Mesendoderm (in vitro differentiated cells): ENCODE results near the gene SMIM24.

Source experiments
- DNase-seq: peaks from one replicate; pipeline ENCODE4 v3.0.0; 2013
- H2AK5ac ChIP-seq: 2 replicates; pipeline ENCODE4 v1.6.1; 2013; ENCODE audit warnings: low read length, inconsistent platforms
- H2BK120ac ChIP-seq: 2 replicates; pipeline ENCODE4 v1.6.1; 2013; ENCODE audit warnings: low read depth, mild to moderate bottlenecking, low read length, moderate library complexity, mixed read lengths
- H2BK15ac ChIP-seq: replicated peaks from 2 replicates; pipeline ENCODE4 v1.6.1; 2013; ENCODE audit warnings: low read depth, mild to moderate bottlenecking, moderate library complexity
- H2BK5ac ChIP-seq: 2 replicates; pipeline ENCODE4 v1.6.1; 2013; ENCODE audit warnings: low read length, inconsistent platforms
- H3K18ac ChIP-seq: 2 replicates; pipeline ENCODE4 v1.6.1; 2013; ENCODE audit warnings: mild to moderate bottlenecking, low read length, mixed read lengths
- H3K23ac ChIP-seq: one replicate; pipeline ENCODE4 v1.6.1; 2013; ENCODE audit warnings: low read length
- H3K27ac ChIP-seq: 2 replicates; pipeline ENCODE4 v1.5.1; 2013; ENCODE audit warnings: low read depth, mild to moderate bottlenecking, inconsistent platforms, low read length, moderate library complexity
- H3K27me3 ChIP-seq: 2 replicates; pipeline ENCODE4 v1.6.1; 2013; ENCODE audit warnings: low read length, control low read depth, mild to moderate bottlenecking, inconsistent platforms; ENCODE audit not compliant: insufficient read depth, poor library complexity
- H3K36me3 ChIP-seq: 2 replicates; pipeline ENCODE4 v1.6.1; 2013; ENCODE audit warnings: low read length, inconsistent platforms; ENCODE audit not compliant: control insufficient read depth, insufficient read depth
- H3K4ac ChIP-seq: one replicate; pipeline ENCODE4 v1.6.1; 2013; ENCODE audit warnings: low read depth, mild to moderate bottlenecking, low read length, moderate library complexity
- H3K4me1 ChIP-seq: 2 replicates; pipeline ENCODE4 v1.6.1; 2013; ENCODE audit warnings: low read depth, low read length, inconsistent platforms; ENCODE audit not compliant: control insufficient read depth
- H3K4me2 ChIP-seq: 2 replicates; pipeline ENCODE4 v1.6.1; 2013; ENCODE audit warnings: low read length
- H3K4me3 ChIP-seq: 2 replicates; pipeline ENCODE4 v1.5.1; 2013; ENCODE audit warnings: mild to moderate bottlenecking, low read length
- H3K56ac ChIP-seq: one replicate; pipeline ENCODE4 v1.6.1; 2013; ENCODE audit warnings: low read length
- H3K79me1 ChIP-seq: 2 replicates; pipeline ENCODE4 v1.6.1; 2013; ENCODE audit warnings: low read length, inconsistent platforms
- H3K79me2 ChIP-seq: 2 replicates; pipeline ENCODE4 v1.6.1; 2013; ENCODE audit warnings: mild to moderate bottlenecking, low read length; ENCODE audit not compliant: control insufficient read depth, insufficient read depth
- H3K9ac ChIP-seq: 2 replicates; pipeline ENCODE4 v1.6.1; 2013; ENCODE audit warnings: low read length, inconsistent platforms
- H4K5ac ChIP-seq: one replicate; pipeline ENCODE4 v1.6.1; 2013; ENCODE audit warnings: low read length
- H4K8ac ChIP-seq: one replicate; pipeline ENCODE4 v1.6.1; 2013; ENCODE audit warnings: low read depth, mild to moderate bottlenecking, control low read depth, low read length, moderate library complexity
- WGBS: extraction: QIAGEN DNeasy Blood & Tissue Kit; methylation state at CpG from one replicate; pipeline ENCODE4 v1.1.7; 2013; ENCODE audit warnings: low lambda C conversion rate, missing lambda C conversion rate; ENCODE audit not compliant: insufficient coverage; ENCODE audit errors: extremely low coverage; 5-methylcytosine and 5-hydroxymethylcytosine counted together

The SMIM24 gene

DNA sequence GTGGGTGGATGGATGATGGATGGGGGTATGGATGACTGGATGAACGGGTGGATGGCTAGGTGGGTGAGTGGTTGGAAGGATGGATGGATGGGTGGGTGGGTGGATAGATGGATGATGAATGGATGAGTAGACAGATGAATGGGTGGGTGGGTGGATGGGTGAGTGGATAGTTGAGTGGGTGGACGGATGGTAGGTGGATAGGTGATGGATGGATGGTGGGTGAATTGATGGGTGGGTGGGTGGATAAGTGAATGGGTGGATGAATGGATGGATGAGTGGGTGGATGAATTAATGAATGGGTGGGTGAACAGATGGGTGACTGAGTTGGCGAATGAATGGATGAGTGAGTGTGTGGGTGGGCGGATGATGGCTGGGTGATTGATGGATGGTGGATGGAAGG lies 4.9 kb downstream of the SMIM24 start:
- Histone ChIP-seq H4K8ac (no peak overlapping the region), H3K79me1 (no peaks in the 10 kb centered on the region), H3K4me2 (no peak overlapping the region), H3K4ac (no peak overlapping the region), H3K23ac (no peak overlapping the region), H3K4me3 (no peak overlapping the region), H2AK5ac (no peak overlapping the region), H3K4me1 (no peaks in the 10 kb centered on the region), H3K36me3 (no peaks in the 10 kb centered on the region), H3K79me2 (no peaks in the 10 kb centered on the region), H3K27ac (no peak overlapping the region), H4K5ac (no peak overlapping the region), H2BK5ac (no peak overlapping the region), H3K18ac (no peak overlapping the region), H3K56ac (no peak overlapping the region), H2BK120ac (no peak overlapping the region), H2BK15ac (no peak overlapping the region), H3K9ac (no peak overlapping the region), H3K27me3 (no peaks in the 10 kb centered on the region)
- WGBS: 100% methylated on average over 2 of the region's 4 CpGs
- DNase-seq: no peak

DNA sequence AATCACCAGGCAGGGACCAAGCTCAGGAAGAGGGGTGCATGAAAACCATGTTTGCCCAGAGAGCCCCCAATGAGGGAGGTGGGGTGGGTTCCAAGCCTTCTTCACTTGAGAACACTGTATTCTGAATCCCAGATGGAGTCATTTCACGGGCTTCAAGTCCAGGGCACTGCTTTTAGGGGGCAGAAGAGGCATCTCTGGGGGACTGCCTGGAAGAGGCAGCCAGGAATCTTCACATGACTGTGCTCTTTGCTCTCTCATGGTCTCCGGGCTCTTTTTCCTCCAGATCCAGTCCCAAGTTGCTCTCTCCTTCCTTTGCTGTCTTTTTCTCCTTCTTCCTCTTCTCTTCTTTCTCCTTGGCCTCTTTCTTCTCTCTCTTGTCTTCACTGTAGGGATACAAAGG lies 5.7 kb downstream of the SMIM24 start:
- Histone ChIP-seq H3K79me2 (no peaks in the 10 kb centered on the region), H3K23ac (no peak overlapping the region), H2BK15ac (no peak overlapping the region), H3K18ac (no peak overlapping the region), H3K27ac (no peak overlapping the region), H4K5ac (no peak overlapping the region), H2BK120ac (no peak overlapping the region), H3K79me1 (no peaks in the 10 kb centered on the region), H3K27me3 (no peaks in the 10 kb centered on the region), H4K8ac (no peak overlapping the region), H3K4ac (no peak overlapping the region), H3K4me1 (no peaks in the 10 kb centered on the region), H3K9ac (no peak overlapping the region), H3K4me3 (no peak overlapping the region), H2BK5ac (no peak overlapping the region), H2AK5ac (no peak overlapping the region), H3K56ac (no peak overlapping the region), H3K36me3 (no peaks in the 10 kb centered on the region), H3K4me2 (no peak overlapping the region)
- DNase-seq: no peak
- no CpG with 5 or more reads among the region's 2 CpGs for WGBS

DNA sequence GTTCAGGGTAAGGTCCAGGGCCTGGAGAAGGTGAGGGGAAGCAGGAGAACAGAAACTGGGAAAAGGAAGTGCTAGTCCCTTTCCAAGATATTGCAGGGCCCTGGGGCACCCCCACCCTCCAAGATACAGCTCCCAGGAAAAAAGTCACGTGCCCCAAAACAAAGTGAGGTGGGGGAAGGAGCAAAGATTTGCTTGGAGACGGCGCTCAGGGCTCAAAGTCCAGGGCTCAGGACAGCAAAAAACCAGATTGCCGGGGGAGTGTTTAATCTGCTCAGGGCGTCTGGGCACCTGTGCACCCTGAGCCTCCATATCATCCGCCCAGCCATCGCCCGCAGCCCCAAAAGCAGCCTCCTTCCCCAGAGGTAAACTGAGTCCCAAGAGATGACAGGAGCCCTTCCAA lies 6.3 kb downstream of the SMIM24 start:
- no peak overlapping the region for H3K27ac ChIP-seq
- H3K36me3 ChIP-seq: no peaks in the 10 kb centered on the region
- no peak overlapping the region for H4K5ac ChIP-seq
- no peak for DNase-seq
- H4K8ac ChIP-seq: no peak overlapping the region
- H3K18ac ChIP-seq: no peak overlapping the region
- no peaks in the 10 kb centered on the region for H3K27me3 ChIP-seq
- H3K56ac ChIP-seq: no peak overlapping the region
- no peak overlapping the region for H2BK5ac ChIP-seq
- no peak overlapping the region for H3K23ac ChIP-seq
- no peak overlapping the region for H2BK120ac ChIP-seq
- no peak overlapping the region for H3K4ac ChIP-seq
- no peak overlapping the region for H2BK15ac ChIP-seq
- no peaks in the 10 kb centered on the region for H3K79me1 ChIP-seq
- no peaks in the 10 kb centered on the region for H3K79me2 ChIP-seq
- H3K9ac ChIP-seq: no peak overlapping the region
- no peak overlapping the region for H3K4me3 ChIP-seq
- no peak overlapping the region for H3K4me2 ChIP-seq
- no CpG with 5 or more reads among the region's 8 CpGs for WGBS
- no peaks in the 10 kb centered on the region for H3K4me1 ChIP-seq
- H2AK5ac ChIP-seq: no peak overlapping the region

DNA sequence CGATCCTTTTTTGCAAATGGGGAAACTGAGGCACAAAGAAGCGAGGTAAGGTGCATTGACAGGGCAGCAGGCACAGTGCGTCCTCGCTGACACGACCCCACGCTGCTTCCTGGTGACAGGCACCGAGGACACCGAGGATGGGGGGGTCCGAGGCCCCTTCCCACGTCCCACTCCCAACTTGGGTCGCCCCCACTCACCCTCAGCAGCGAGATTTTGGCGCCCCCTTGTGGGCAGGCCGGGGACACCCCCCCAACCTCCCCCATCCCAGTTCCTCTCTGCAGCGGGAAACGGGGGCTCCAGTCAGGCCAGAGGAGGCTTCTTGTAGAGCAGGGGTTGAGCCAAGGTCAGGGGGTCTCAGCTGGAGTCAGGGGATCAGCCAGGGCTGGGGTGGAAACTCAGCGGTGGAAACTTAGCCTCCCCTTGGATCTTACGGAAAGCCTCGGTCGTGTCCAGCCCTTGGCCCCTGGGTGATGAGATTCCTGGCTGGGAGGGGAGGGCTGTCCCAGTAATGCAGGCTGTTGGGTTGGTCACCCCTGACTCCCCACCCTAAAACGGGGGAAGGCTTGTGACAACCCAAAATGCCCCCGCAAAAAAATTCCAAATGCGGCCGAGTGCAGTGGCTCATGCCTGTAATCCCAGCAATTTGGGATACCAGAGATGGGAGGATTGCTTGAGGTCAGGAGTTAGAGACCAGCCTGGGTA lies 8.2 kb downstream of the SMIM24 start:
- no peak overlapping the region for H2AK5ac ChIP-seq
- H4K8ac ChIP-seq: no peak overlapping the region
- H3K79me2 ChIP-seq: no peaks in the 10 kb centered on the region
- H3K36me3 ChIP-seq: no peaks in the 10 kb centered on the region
- no peak for DNase-seq
- H3K4ac ChIP-seq: no peak overlapping the region
- H3K4me1 ChIP-seq: no peaks in the 10 kb centered on the region
- H2BK5ac ChIP-seq: no peak overlapping the region
- no peaks in the 10 kb centered on the region for H3K27me3 ChIP-seq
- no peak overlapping the region for H3K4me2 ChIP-seq
- H4K5ac ChIP-seq: no peak overlapping the region
- no peak overlapping the region for H3K4me3 ChIP-seq
- no peak overlapping the region for H3K9ac ChIP-seq
- no peak overlapping the region for H2BK15ac ChIP-seq
- H3K79me1 ChIP-seq: no peaks in the 10 kb centered on the region
- no peak overlapping the region for H3K23ac ChIP-seq
- no peak overlapping the region for H3K56ac ChIP-seq
- H3K18ac ChIP-seq: no peak overlapping the region
- no peak overlapping the region for H2BK120ac ChIP-seq
- no peak overlapping the region for H3K27ac ChIP-seq
- WGBS: no CpG with 5 or more reads among the region's 24 CpGs

DNA sequence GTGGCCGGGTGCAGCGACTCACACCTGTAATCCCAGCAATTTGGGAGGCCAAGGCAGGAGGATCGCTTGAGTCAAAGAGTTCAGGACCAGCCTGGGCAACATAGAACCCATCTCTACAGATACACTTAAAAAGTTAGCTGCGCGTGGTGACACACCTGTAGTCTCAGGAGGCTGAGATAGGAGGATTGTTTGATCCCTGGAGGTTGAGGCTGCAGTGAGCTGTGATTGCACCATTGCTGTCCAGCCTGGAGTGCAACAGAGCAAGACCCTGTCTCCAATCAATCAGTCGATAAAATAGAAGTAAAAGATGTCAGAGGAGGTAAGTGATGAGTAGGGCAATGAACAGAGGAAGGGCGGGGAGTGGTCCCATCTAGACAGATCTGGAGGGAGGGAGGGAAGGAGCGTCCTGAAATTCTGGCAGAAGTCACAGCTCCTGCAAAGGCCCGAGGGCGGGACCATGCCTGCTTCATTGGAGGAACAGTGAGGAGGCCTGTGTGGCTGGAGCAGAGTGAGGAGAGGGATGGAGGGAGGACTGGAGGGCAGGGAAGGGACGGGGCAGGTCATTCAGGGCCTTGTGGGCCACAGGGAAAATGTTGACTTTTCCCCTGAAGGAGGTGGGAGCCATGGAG lies 9.7 kb downstream of the SMIM24 start:
- no peaks in the 10 kb centered on the region for H3K36me3 ChIP-seq
- no peak overlapping the region for H3K27ac ChIP-seq
- no peak overlapping the region for H3K4ac ChIP-seq
- no peak overlapping the region for H3K56ac ChIP-seq
- no peak overlapping the region for H3K4me2 ChIP-seq
- no peak overlapping the region for H4K5ac ChIP-seq
- no peak overlapping the region for H3K4me3 ChIP-seq
- no peak overlapping the region for H3K23ac ChIP-seq
- no peak overlapping the region for H3K18ac ChIP-seq
- no peak overlapping the region for H2BK5ac ChIP-seq
- no peaks in the 10 kb centered on the region for H3K4me1 ChIP-seq
- no peak overlapping the region for H2AK5ac ChIP-seq
- no peak overlapping the region for H2BK120ac ChIP-seq
- no peaks in the 10 kb centered on the region for H3K79me2 ChIP-seq
- H3K27me3 ChIP-seq: no peaks in the 10 kb centered on the region
- H3K9ac ChIP-seq: no peak overlapping the region
- no peaks in the 10 kb centered on the region for H3K79me1 ChIP-seq
- WGBS: no CpG with 5 or more reads among the region's 11 CpGs
- no peak overlapping the region for H4K8ac ChIP-seq
- H2BK15ac ChIP-seq: no peak overlapping the region
- no peak for DNase-seq
